Measurements from ENCODE around the gene CCR2.

CCR2 gene

GRCh38 chr3:46361408-46362283, 7.7 kb downstream of the CCR2 start:
- Histone ChIP-seq H3K9ac (ENCODE audit: low read length) (no peak overlapping the region), H4K8ac (ENCODE audit: low read depth, low read length) (no peak overlapping the region), H3K36me3 (ENCODE audit: control insufficient read depth, insufficient read depth, low read length) (no peaks in the 10 kb centered on the region), H3K4ac (ENCODE audit: low read depth, low read length) (no peak overlapping the region), H3K27me3 (ENCODE audit: insufficient read depth, low read length, poor library complexity) (no peaks in the 10 kb centered on the region), H3K79me1 (ENCODE audit: low read length) (no peaks in the 10 kb centered on the region), H3K79me2 (ENCODE audit: control insufficient read depth, insufficient read depth, low read length) (no peaks in the 10 kb centered on the region), H2BK5ac (ENCODE audit: low read length) (no peak overlapping the region), H3K4me1 (ENCODE audit: control insufficient read depth, low read depth, low read length) (peaks cover 9% of the 10 kb centered on the region), H3K27ac (ENCODE audit: low read depth, low read length) (no peak overlapping the region), H3K23ac (ENCODE audit: low read length) (no peak overlapping the region), H2AK5ac (ENCODE audit: low read length) (no peak overlapping the region), H2BK120ac (ENCODE audit: low read depth, low read length) (no peak overlapping the region), H3K4me3 (ENCODE audit: low read length) (no peak overlapping the region), H2BK15ac (replicated peaks; ENCODE audit: low read depth) (no peak overlapping the region), H3K56ac (ENCODE audit: low read length) (no peak overlapping the region), H3K18ac (ENCODE audit: low read length) (no peak overlapping the region), H4K5ac (ENCODE audit: low read length) (no peak overlapping the region), H3K4me2 (ENCODE audit: low read length) (no peak overlapping the region)
- WGBS (ENCODE audit: extremely low coverage, insufficient coverage, low lambda C conversion rate), result no CpG with 5 or more reads among the region's 8 CpGs
- DNase-seq, result no peak

GRCh38 chr3:46365041-46365440, 11.1 kb downstream of the CCR2 start:
- H2AK5ac ChIP-seq (ENCODE audit: low read length), result no peak overlapping the region
- WGBS (ENCODE audit: extremely low coverage, insufficient coverage, low lambda C conversion rate), result no CpG with 5 or more reads among the region's 4 CpGs

GRCh38 chr3:46365737-46366524, 12.0 kb downstream of the CCR2 start:
- Histone ChIP-seq H3K27me3 (ENCODE audit: insufficient read depth, low read length, poor library complexity) (no peaks in the 10 kb centered on the region), H3K56ac (ENCODE audit: low read length) (no peak overlapping the region), H3K9ac (ENCODE audit: low read length) (no peak overlapping the region), H3K27ac (ENCODE audit: low read depth, low read length) (no peak overlapping the region), H3K79me2 (ENCODE audit: control insufficient read depth, insufficient read depth, low read length) (no peaks in the 10 kb centered on the region), H3K18ac (ENCODE audit: low read length) (no peak overlapping the region), H3K4me2 (ENCODE audit: low read length) (no peak overlapping the region), H2AK5ac (ENCODE audit: low read length) (no peak overlapping the region), H3K79me1 (ENCODE audit: low read length) (no peaks in the 10 kb centered on the region), H3K36me3 (ENCODE audit: control insufficient read depth, insufficient read depth, low read length) (no peaks in the 10 kb centered on the region), H4K8ac (ENCODE audit: low read depth, low read length) (no peak overlapping the region), H2BK120ac (ENCODE audit: low read depth, low read length) (no peak overlapping the region), H3K4me1 (ENCODE audit: control insufficient read depth, low read depth, low read length) (peaks cover 1% of the 10 kb centered on the region), H2BK5ac (ENCODE audit: low read length) (no peak overlapping the region), H3K23ac (ENCODE audit: low read length) (no peak overlapping the region), H3K4me3 (ENCODE audit: low read length) (no peak overlapping the region), H3K4ac (ENCODE audit: low read depth, low read length) (no peak overlapping the region), H2BK15ac (replicated peaks; ENCODE audit: low read depth) (no peak overlapping the region), H4K5ac (ENCODE audit: low read length) (no peak overlapping the region)
- no CpG with 5 or more reads among the region's 5 CpGs for WGBS (ENCODE audit: extremely low coverage, insufficient coverage, low lambda C conversion rate)
- DNase-seq, result no peak

More at GRCh38 chr3:46365041-46365440, 11.1 kb downstream of the CCR2 start:
- no peak overlapping the region for H4K5ac ChIP-seq (ENCODE audit: low read length)
- no peak overlapping the region for H3K23ac ChIP-seq (ENCODE audit: low read length)
- no peak overlapping the region for H2BK5ac ChIP-seq (ENCODE audit: low read length)
- H3K36me3 ChIP-seq (ENCODE audit: control insufficient read depth, insufficient read depth, low read length), result no peaks in the 10 kb centered on the region
- no peak overlapping the region for H3K4me3 ChIP-seq (ENCODE audit: low read length)
- H3K27ac ChIP-seq (ENCODE audit: low read depth, low read length), result no peak overlapping the region
- H3K4ac ChIP-seq (ENCODE audit: low read depth, low read length), result no peak overlapping the region
- no peak overlapping the region for H3K9ac ChIP-seq (ENCODE audit: low read length)
- no peak overlapping the region for H2BK120ac ChIP-seq (ENCODE audit: low read depth, low read length)
- H3K79me1 ChIP-seq (ENCODE audit: low read length), result no peaks in the 10 kb centered on the region
- H3K4me1 ChIP-seq (ENCODE audit: control insufficient read depth, low read depth, low read length), result peaks cover 7% of the 10 kb centered on the region
- no peaks in the 10 kb centered on the region for H3K79me2 ChIP-seq (ENCODE audit: control insufficient read depth, insufficient read depth, low read length)
- no peak overlapping the region for H3K4me2 ChIP-seq (ENCODE audit: low read length)
- H3K27me3 ChIP-seq (ENCODE audit: insufficient read depth, low read length, poor library complexity), result no peaks in the 10 kb centered on the region
- DNase-seq, result no peak
- H2BK15ac ChIP-seq (replicated peaks; ENCODE audit: low read depth), result no peak overlapping the region
- H3K18ac ChIP-seq (ENCODE audit: low read length), result no peak overlapping the region
- H4K8ac ChIP-seq (ENCODE audit: low read depth, low read length), result no peak overlapping the region
- no peak overlapping the region for H3K56ac ChIP-seq (ENCODE audit: low read length)

GRCh38 chr3:46367811-46368210, 13.9 kb downstream of the CCR2 start:
- no peak overlapping the region for H3K4ac ChIP-seq (ENCODE audit: low read depth, low read length)
- H3K23ac ChIP-seq (ENCODE audit: low read length), result no peak overlapping the region
- H2BK15ac ChIP-seq (replicated peaks; ENCODE audit: low read depth), result no peak overlapping the region
- no peak overlapping the region for H2BK120ac ChIP-seq (ENCODE audit: low read depth, low read length)
- no peak overlapping the region for H3K27ac ChIP-seq (ENCODE audit: low read depth, low read length)
- no peak overlapping the region for H3K4me3 ChIP-seq (ENCODE audit: low read length)
- H3K56ac ChIP-seq (ENCODE audit: low read length), result no peak overlapping the region
- no peak overlapping the region for H4K5ac ChIP-seq (ENCODE audit: low read length)
- no peaks in the 10 kb centered on the region for H3K36me3 ChIP-seq (ENCODE audit: control insufficient read depth, insufficient read depth, low read length)
- H2AK5ac ChIP-seq (ENCODE audit: low read length), result no peak overlapping the region
- H3K4me1 ChIP-seq (ENCODE audit: control insufficient read depth, low read depth, low read length), result peaks cover 1% of the 10 kb centered on the region
- no peak overlapping the region for H3K18ac ChIP-seq (ENCODE audit: low read length)
- no peak overlapping the region for H2BK5ac ChIP-seq (ENCODE audit: low read length)
- no peak for DNase-seq
- H3K79me1 ChIP-seq (ENCODE audit: low read length), result no peaks in the 10 kb centered on the region
- H3K4me2 ChIP-seq (ENCODE audit: low read length), result no peak overlapping the region
- H3K27me3 ChIP-seq (ENCODE audit: insufficient read depth, low read length, poor library complexity), result no peaks in the 10 kb centered on the region
- no peak overlapping the region for H3K9ac ChIP-seq (ENCODE audit: low read length)
- no peaks in the 10 kb centered on the region for H3K79me2 ChIP-seq (ENCODE audit: control insufficient read depth, insufficient read depth, low read length)
- H4K8ac ChIP-seq (ENCODE audit: low read depth, low read length), result no peak overlapping the region
- no CpG with 5 or more reads among the region's 5 CpGs for WGBS (ENCODE audit: extremely low coverage, insufficient coverage, low lambda C conversion rate)

DNA sequence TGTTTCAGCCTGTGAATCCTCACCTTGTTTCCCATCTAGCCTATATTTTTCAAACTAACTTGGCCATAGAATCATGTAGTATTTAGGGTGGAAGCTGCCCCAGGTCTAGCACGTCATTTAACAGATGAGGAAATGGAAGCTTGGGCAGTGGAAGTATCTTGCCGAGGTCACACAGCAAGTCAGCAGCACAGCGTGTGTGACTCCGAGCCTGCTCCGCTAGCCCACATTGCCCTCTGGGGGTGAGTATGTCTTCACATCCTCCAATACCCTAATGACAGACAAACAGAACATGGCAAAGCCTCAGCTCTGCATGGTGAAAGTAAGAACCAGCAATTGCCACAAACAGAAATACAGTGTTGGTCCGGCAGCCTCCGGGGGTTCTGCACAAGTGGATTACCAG, 14.7 kb downstream of the CCR2 start:
- no peak overlapping the region for H3K4ac ChIP-seq (ENCODE audit: low read depth, low read length)
- no peak overlapping the region for H3K18ac ChIP-seq (ENCODE audit: low read length)
- H3K36me3 ChIP-seq (ENCODE audit: control insufficient read depth, insufficient read depth, low read length), result no peaks in the 10 kb centered on the region
- no peak overlapping the region for H3K56ac ChIP-seq (ENCODE audit: low read length)
- H3K79me1 ChIP-seq (ENCODE audit: low read length), result no peaks in the 10 kb centered on the region
- no peak overlapping the region for H2BK120ac ChIP-seq (ENCODE audit: low read depth, low read length)
- H3K9ac ChIP-seq (ENCODE audit: low read length), result no peak overlapping the region
- H3K27me3 ChIP-seq (ENCODE audit: insufficient read depth, low read length, poor library complexity), result no peaks in the 10 kb centered on the region
- no peak overlapping the region for H3K4me2 ChIP-seq (ENCODE audit: low read length)
- DNase-seq, result peak; percentile 87
- no peak overlapping the region for H4K5ac ChIP-seq (ENCODE audit: low read length)
- H3K27ac ChIP-seq (ENCODE audit: low read depth, low read length), result no peak overlapping the region
- H2AK5ac ChIP-seq (ENCODE audit: low read length), result no peak overlapping the region
- no peak overlapping the region for H4K8ac ChIP-seq (ENCODE audit: low read depth, low read length)
- peaks cover 1% of the 10 kb centered on the region for H3K4me1 ChIP-seq (ENCODE audit: control insufficient read depth, low read depth, low read length)
- H2BK5ac ChIP-seq (ENCODE audit: low read length), result no peak overlapping the region
- no peaks in the 10 kb centered on the region for H3K79me2 ChIP-seq (ENCODE audit: control insufficient read depth, insufficient read depth, low read length)
- no peak overlapping the region for H2BK15ac ChIP-seq (replicated peaks; ENCODE audit: low read depth)
- no peak overlapping the region for H3K23ac ChIP-seq (ENCODE audit: low read length)
- WGBS (ENCODE audit: extremely low coverage, insufficient coverage, low lambda C conversion rate), result no CpG with 5 or more reads among the region's 7 CpGs
- no peak overlapping the region for H3K4me3 ChIP-seq (ENCODE audit: low read length)

Measured in mesendoderm (in vitro differentiated cells).